B cell (primary cell): ENCODE results near the gene DDIT4. TPM values are rescaled to one million over a fixed set of nuclear protein-coding genes. Genes with fewer than 3 reads are reported as not detected.

Experiments used
- ATAC-seq: fragments of 200-7000 bp; cut with Tn5 transposase; one replicate; pipeline ENCODE4 v1.10.0; 2021; ENCODE audit warnings: low read depth, mild to moderate bottlenecking, moderate number of reproducible peaks, moderate library complexity
- CTCF ChIA-PET: fragments of 350-600 bp; sonication (Branson Sonifier 250); formaldehyde crosslinking; loops from one replicate; lab custom pipeline; 2021; ENCODE audit warnings: antibody characterized with exemption, inconsistent platforms; lab: Charles Lee
- POLR2A ChIA-PET: fragments of 350-600 bp; sonication (Branson Sonifier 250); formaldehyde crosslinking; loops from one replicate; lab custom pipeline; 2021; ENCODE audit warnings: antibody characterized with exemption; lab: Charles Lee
- DNase-seq: peaks from one replicate; pipeline ENCODE4 v3.0.0; 2013
- H2AFZ ChIP-seq: 2 replicates; pipeline ENCODE4 v1.6.1; 2012; ENCODE audit warnings: mild to moderate bottlenecking, low read depth, low read length; ENCODE audit not compliant: insufficient read depth, poor library complexity, severe bottlenecking
- H3K27ac ChIP-seq, 2 donors: 1 replicate in 1 of 2; 2 replicates in 1 of 2; pipeline ENCODE4 v1.5.1; 2012 to 2013; ENCODE audit warnings: low read length in 2 of 2, mild to moderate bottlenecking in 2 of 2, moderate library complexity in 1 of 2
- H3K27me3 ChIP-seq, 4 experiments: fragments of 200-600 bp in 1 of 4; sonication (generic) in 1 of 4; replicated peaks in 1 of 4; 1 replicate in 2 of 4; 2 replicates in 2 of 4; pipeline versions ENCODE4 v1.6.1 to v1.7.0; 2013 to 2016; ENCODE audit warnings: low read length in 3 of 4, mild to moderate bottlenecking in 2 of 4, mixed read lengths in 1 of 4, moderate library complexity in 1 of 4; ENCODE audit not compliant: insufficient read depth in 4 of 4, control insufficient read depth in 3 of 4; ENCODE audit errors: control extremely low read depth in 1 of 4
- H3K36me3 ChIP-seq, 2 experiments: replicated peaks in 1 of 2; 1 replicate in 1 of 2; 2 replicates in 1 of 2; pipeline versions ENCODE4 v1.6.1 to v1.7.1; 2013; ENCODE audit warnings: low read length in 1 of 2; ENCODE audit not compliant: insufficient read depth in 2 of 2, control insufficient read depth in 1 of 2; ENCODE audit errors: control extremely low read depth in 1 of 2, extremely low read depth in 1 of 2
- H3K4me1 ChIP-seq, 2 donors: fragments of 200-600 bp in 1 of 2; sonication (generic) in 1 of 2; 1 replicate in 1 of 2; 2 replicates in 1 of 2; pipeline versions ENCODE4 v1.5.1 to v1.6.1; 2013 to 2017; ENCODE audit warnings: low read length in 2 of 2; ENCODE audit not compliant: control insufficient read depth in 2 of 2, insufficient read depth in 2 of 2
- H3K4me2 ChIP-seq: replicated peaks from 2 replicates; pipeline ENCODE3; 2012; ENCODE audit warnings: mild to moderate bottlenecking, low read depth, low read length; ENCODE audit not compliant: poor library complexity, severe bottlenecking
- H3K4me3 ChIP-seq, 5 experiments: fragments of 200-600 bp in 1 of 5; sonication (generic) in 1 of 5; 1 replicate in 3 of 5; 2 replicates in 2 of 5; pipeline versions ENCODE4 v1.5.1 to v1.7.0; 2011 to 2016; ENCODE audit warnings: low read length in 4 of 5, mild to moderate bottlenecking in 4 of 5, low read depth in 2 of 5, control low read depth in 1 of 5, moderate library complexity in 1 of 5; ENCODE audit not compliant: insufficient read depth in 1 of 5; ENCODE audit errors: control extremely low read depth in 1 of 5, extremely low read depth in 1 of 5
- H3K79me2 ChIP-seq: fragments of 200-600 bp; sonication (generic); one replicate; pipeline ENCODE4 v1.6.0; 2016; ENCODE audit warnings: low read length; ENCODE audit not compliant: control insufficient read depth, insufficient read depth
- H3K9ac ChIP-seq: fragments of 200-600 bp; sonication (generic); 2 replicates; pipeline ENCODE4 v1.6.1; 2017; ENCODE audit warnings: mild to moderate bottlenecking, low read length, moderate library complexity
- H3K9me3 ChIP-seq, 3 donors: one replicate each; pipeline versions ENCODE4 v1.6.1 to v1.7.1; 2013; ENCODE audit warnings: low read length in 2 of 3; ENCODE audit not compliant: control insufficient read depth in 2 of 3, insufficient read depth in 1 of 3; ENCODE audit errors: control extremely low read depth in 1 of 3
- H4K20me1 ChIP-seq: 2 replicates; pipeline ENCODE4 v1.6.0; 2012; ENCODE audit warnings: mild to moderate bottlenecking, low read length; ENCODE audit not compliant: insufficient read depth, control insufficient read depth, poor library complexity, severe bottlenecking
- H3K27ac Mint-ChIP-seq: one replicate; pipeline ENCODE4 v1.8.0; 2021; ENCODE audit warnings: mixed read lengths
- H3K27me3 Mint-ChIP-seq: one replicate; pipeline ENCODE4 v1.8.0; 2021; ENCODE audit warnings: mixed read lengths
- H3K4me1 Mint-ChIP-seq: one replicate; pipeline ENCODE4 v1.8.0; 2021; ENCODE audit warnings: mixed read lengths
- H3K4me3 Mint-ChIP-seq: one replicate; pipeline ENCODE4 v1.8.0; 2021; ENCODE audit warnings: mixed read lengths
- H3K9me3 Mint-ChIP-seq: one replicate; pipeline ENCODE4 v1.8.0; 2022; ENCODE audit warnings: mixed read lengths; ENCODE audit not compliant: insufficient read depth
- CTCF ChIP-seq: fragments of 200-600 bp; IDR thresholded peaks from one replicate; pipeline ENCODE4 v1.8.0; 2022; ENCODE audit warnings: antibody characterized with exemption, mild to moderate bottlenecking
- EZH2 ChIP-seq: IDR thresholded peaks from 2 replicates; pipeline ENCODE4 v1.6.1; 2012; ENCODE audit warnings: borderline replicate concordance, low read depth, mild to moderate bottlenecking, moderate library complexity, low read length; ENCODE audit not compliant: insufficient read depth, poor library complexity, severe bottlenecking
- WGBS: methylation state at CpG from one replicate; pipeline ENCODE4 v1.1.5; 2013; ENCODE audit warnings: missing lambda C conversion rate; ENCODE audit not compliant: insufficient coverage; 5-methylcytosine and 5-hydroxymethylcytosine counted together
- intact Hi-C: fragments of 100-400 bp; cut with micrococcal nuclease; formaldehyde crosslinking; loops from one replicate; pipeline ENCODE4 v1.10.0; 2022
- polyA plus RNA-seq: library from polyadenylated mRNA; depleted of rRNA; stranded (reverse); fragments of >200 nt; gene quantifications from 2 replicates; pipeline ENCODE4 v1.2.3, GENCODE V29; 2012
- total RNA-seq, 2 donors: library from RNA; stranded (reverse); fragments of 120-200 nt in 1 of 2; gene quantifications; 1 replicate in 1 of 2; 2 replicates in 1 of 2; pipeline versions ENCODE4 v1.2.3 to v1.2.4, GENCODE V29; 2013 to 2022

The DDIT4 gene
- total and polyA plus RNA-seq, 2 donors (not counting 1 experiment from before 2014, with no cell fraction given), result 102 to 110 TPM

DNA sequence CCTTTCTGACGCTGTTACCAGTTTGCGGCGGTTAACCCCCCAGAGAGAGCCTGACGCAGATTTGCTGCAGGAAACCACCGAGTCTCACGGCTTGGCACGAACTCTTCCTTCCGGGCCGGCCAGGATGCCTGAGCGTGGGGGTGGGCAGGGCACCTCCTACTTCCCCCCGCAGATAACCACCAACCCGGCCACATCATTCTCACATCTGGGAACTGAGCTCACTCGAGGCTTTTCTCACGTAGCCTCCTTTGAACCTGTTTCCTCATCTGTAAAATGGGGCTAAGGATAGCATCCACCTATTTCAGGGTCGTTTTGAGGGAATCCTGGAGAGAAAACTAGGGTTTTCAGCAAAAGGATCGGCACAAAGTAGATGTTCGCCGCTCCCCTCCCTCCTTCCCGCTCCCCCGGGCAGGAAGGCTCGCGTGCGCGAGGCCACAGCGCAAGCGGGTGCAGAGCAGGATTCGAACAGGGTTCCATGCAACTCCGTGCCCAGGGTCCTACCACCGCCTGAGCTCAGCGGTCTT is 23.6 kb downstream of the DDIT4 start:
- under 1% methylated on average over 23 of the region's 30 CpGs for WGBS
- H3K4me1 ChIP-seq, result peaks cover 27 to 38% of the 10 kb centered on the region in 2 donors
- peak overlapping the region; percentile 61 to 90 (median 83) for H3K4me3 ChIP-seq
- peak; percentile 75 for ATAC-seq
- peak overlapping the region; percentile 99 to 100 for H3K27ac ChIP-seq
- intact Hi-C loops, result loop anchor here (1.0 to 2.0 kb wide), 8 partner anchors 23 to 461 kb away; partner anchors contain the start of genes DDIT4 and PSAP
- peak; percentile 99 for DNase-seq
- H2AFZ ChIP-seq, result peak overlapping the region; percentile 49
- H3K27ac Mint-ChIP-seq, result peak overlapping the region; percentile 99
- TF ChIP-seq CTCF, result no peak
- no peak for TF ChIP-seq EZH2
- no peaks in the 10 kb centered on the region for H4K20me1 ChIP-seq
- peaks cover 0 to 4% (median 0%) of the 10 kb centered on the region in 3 donors for H3K9me3 ChIP-seq
- H3K9me3 Mint-ChIP-seq, result no peaks in the 10 kb centered on the region
- H3K4me1 Mint-ChIP-seq, result peaks cover 64% of the 10 kb centered on the region
- H3K9ac ChIP-seq, result peak overlapping the region; percentile 98
- no peaks in the 10 kb centered on the region for H3K36me3 ChIP-seq
- POLR2A ChIA-PET, result interaction anchor here (0.6 to 3.6 kb wide), 20 partner anchors 9 to 388 kb away, joined by 3 to 140 read pairs (median 8); partner anchors contain the start of genes ANAPC16, ASCC1, DDIT4 and SPOCK2
- peak overlapping the region; percentile 92 for H3K4me3 Mint-ChIP-seq
- H3K27me3 Mint-ChIP-seq, result no peaks in the 10 kb centered on the region
- H3K4me2 ChIP-seq, result peak overlapping the region; percentile 94
- H3K79me2 ChIP-seq, result no peaks in the 10 kb centered on the region
- H3K27me3 ChIP-seq, result no peaks in the 10 kb centered on the region
- CTCF ChIA-PET, result interaction anchor here (0.6 to 3.2 kb wide), 19 partner anchors 11 to 401 kb away, joined by 3 to 29 read pairs (median 4); partner anchors contain the start of genes ANAPC16, ASCC1 and DDIT4
